ENCODE results near the gene LRG1. TPM values are rescaled to one million over a fixed set of nuclear protein-coding genes. Genes with fewer than 3 reads are reported as not detected.
A peak's percentile ranks its signal among the peaks of the same experiment; 100 is the strongest.
"Not testable (repeated sequence)": the region's sequence is repeated elsewhere in the genome, so short reads cannot be mapped to it uniquely, and the experiment has no call there.

Gene LRG1
- total RNA-seq, 2 donors from 2014 or later, result 0.67 to 2.3 TPM

DNA sequence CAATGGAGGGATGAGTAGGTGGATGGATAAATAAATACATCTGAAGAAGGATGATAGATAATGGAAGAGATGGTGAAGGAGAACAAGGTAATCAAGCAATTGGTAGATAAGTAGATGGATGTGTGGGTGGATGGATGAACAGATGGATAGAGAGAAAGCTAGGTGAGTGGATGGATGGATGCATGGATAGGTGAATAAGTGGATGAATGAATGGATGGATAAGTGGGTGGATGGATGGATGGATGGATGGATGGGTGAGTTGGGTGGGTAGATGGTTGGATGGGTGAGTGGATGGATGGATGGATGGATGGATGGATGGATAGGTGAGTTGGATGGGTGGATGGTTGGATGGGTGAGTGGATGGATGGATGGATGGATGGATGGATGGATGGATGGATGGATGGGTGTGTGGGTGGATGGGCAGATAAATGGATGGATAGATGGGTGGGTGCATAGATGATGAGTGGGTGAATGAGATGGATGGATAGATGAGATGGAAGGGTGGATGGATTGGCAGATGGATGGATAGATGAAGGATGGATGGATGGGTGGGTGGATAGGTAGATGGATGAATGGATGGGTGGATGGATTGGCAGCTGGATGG, 13.4 kb upstream of the LRG1 start:
- Mint-ChIP-seq H3K27ac (no peak overlapping the region), H3K4me3 (no peak overlapping the region), H3K36me3 (ENCODE audit: insufficient read depth in 2 of 2) (no peaks in the 10 kb centered on the region), H3K4me1 (ENCODE audit: low read depth) (no peaks in the 10 kb centered on the region), H3K27me3 (ENCODE audit: low read depth) (peaks cover 13% of the 10 kb centered on the region), H3K9me3 (peaks cover 4 to 5% of the 10 kb centered on the region in 2 donors)
- ATAC-seq (replicated peaks in 1 of 2) (no peak), DNase-seq (no peak)

DNA sequence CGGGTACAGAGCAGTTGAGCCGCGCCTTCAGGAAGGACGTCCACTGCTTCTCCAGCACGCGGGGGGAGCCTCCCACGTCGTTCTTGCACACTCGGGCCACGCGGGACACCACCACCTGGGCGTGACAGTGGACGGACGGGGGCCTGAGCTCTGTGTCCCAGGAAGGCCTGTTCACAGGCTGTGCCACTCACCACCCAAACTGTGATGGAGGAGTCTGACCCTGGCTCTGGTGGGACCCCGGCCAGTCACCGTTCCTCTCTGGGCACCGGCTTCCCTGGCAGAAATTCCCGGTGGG, 12.6 kb upstream of the LRG1 start:
- H3K4me1 Mint-ChIP-seq (ENCODE audit: low read depth), result no peaks in the 10 kb centered on the region

DNA sequence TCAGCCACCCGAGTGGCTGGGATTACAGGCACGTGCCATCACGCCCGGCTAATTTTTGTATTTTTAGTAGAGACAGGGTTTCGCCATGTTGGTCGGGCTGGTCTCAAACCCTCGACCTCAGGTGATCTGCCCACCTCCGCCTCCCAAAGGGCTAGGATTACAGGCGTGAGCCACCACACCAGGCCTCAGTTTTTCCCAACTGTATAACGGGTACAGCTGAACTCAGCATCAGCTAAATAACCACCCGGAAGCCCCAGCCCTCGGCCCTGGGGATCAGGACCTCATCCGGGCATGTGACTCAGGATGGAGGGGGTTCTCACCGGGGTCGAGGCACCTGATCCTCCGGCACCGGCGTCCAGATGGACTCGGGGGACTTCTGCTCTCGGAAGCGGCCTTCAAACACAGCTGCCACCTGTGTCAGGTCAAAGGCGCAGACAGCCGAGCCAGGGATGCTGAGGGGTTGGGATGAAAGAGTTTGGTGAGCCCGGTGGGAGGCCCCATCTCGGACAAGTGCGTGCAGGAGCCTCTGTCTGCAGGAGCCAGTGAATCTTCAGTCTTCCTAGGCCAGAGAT, 10.7 kb upstream of the LRG1 start:
- DNase-seq (no peak), ATAC-seq (replicated peaks in 1 of 2) (no peak)
- Mint-ChIP-seq H3K9me3 (peaks cover 4 to 5% of the 10 kb centered on the region in 2 donors), H3K4me3 (no peak overlapping the region), H3K27ac (no peak overlapping the region), H3K4me1 (ENCODE audit: low read depth) (no peaks in the 10 kb centered on the region), H3K27me3 (ENCODE audit: low read depth) (peaks cover 13% of the 10 kb centered on the region), H3K36me3 (ENCODE audit: insufficient read depth in 2 of 2) (no peaks in the 10 kb centered on the region)

More for the DNA sequence above, 12.6 kb upstream of the LRG1 start:
- H3K36me3 Mint-ChIP-seq (ENCODE audit: insufficient read depth in 2 of 2), result no peaks in the 10 kb centered on the region
- peaks cover 13% of the 10 kb centered on the region for H3K27me3 Mint-ChIP-seq (ENCODE audit: low read depth)
- DNase-seq (no peak), ATAC-seq (replicated peaks in 1 of 2) (no peak)
- no peak overlapping the region for H3K4me3 Mint-ChIP-seq
- no peak overlapping the region for H3K27ac Mint-ChIP-seq
- H3K9me3 Mint-ChIP-seq, result peaks cover 4 to 5% of the 10 kb centered on the region in 2 donors

DNA sequence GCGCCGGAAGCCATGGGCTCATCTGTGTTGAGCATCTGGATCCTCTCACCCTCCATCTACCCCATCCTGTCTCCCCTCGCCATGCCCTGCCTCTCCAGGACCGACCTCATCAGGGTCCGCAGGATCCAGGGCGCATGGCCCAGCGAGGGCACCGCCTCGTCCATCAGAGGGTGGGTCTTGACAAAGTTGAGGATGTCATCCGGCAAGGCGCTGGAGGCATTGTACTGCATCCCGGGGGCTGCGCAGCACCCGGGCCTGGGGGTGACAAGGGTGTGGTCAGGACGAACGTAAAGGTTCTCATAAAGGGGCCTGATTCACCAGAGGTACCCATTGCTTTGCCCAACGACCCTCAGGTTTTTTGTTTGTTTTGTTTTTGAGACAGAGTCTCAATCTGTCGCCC, 10.2 kb upstream of the LRG1 start:
- no peak for DNase-seq
- Mint-ChIP-seq H3K4me1 (ENCODE audit: low read depth) (no peaks in the 10 kb centered on the region), H3K9me3 (peaks cover 4 to 5% of the 10 kb centered on the region in 2 donors)

GRCh38 chr19:4548238-4548584, 8.4 kb upstream of the LRG1 start:
- Mint-ChIP-seq H3K27me3 (ENCODE audit: low read depth) (peaks cover 11% of the 10 kb centered on the region), H3K4me1 (ENCODE audit: low read depth) (no peaks in the 10 kb centered on the region), H3K9me3 (peaks cover 4 to 5% of the 10 kb centered on the region in 2 donors), H3K36me3 (ENCODE audit: insufficient read depth in 2 of 2) (no peaks in the 10 kb centered on the region), H3K4me3 (no peak overlapping the region), H3K27ac (no peak overlapping the region)
- ATAC-seq (replicated peaks in 1 of 2) (no peak), DNase-seq (no peak)

More for the DNA sequence above, 10.2 kb upstream of the LRG1 start:
- ATAC-seq (replicated peaks in 1 of 2), result no peak
- H3K4me3 Mint-ChIP-seq, result no peak overlapping the region
- peaks cover 13% of the 10 kb centered on the region for H3K27me3 Mint-ChIP-seq (ENCODE audit: low read depth)
- H3K36me3 Mint-ChIP-seq (ENCODE audit: insufficient read depth in 2 of 2), result no peaks in the 10 kb centered on the region
- H3K27ac Mint-ChIP-seq, result no peak overlapping the region

DNA sequence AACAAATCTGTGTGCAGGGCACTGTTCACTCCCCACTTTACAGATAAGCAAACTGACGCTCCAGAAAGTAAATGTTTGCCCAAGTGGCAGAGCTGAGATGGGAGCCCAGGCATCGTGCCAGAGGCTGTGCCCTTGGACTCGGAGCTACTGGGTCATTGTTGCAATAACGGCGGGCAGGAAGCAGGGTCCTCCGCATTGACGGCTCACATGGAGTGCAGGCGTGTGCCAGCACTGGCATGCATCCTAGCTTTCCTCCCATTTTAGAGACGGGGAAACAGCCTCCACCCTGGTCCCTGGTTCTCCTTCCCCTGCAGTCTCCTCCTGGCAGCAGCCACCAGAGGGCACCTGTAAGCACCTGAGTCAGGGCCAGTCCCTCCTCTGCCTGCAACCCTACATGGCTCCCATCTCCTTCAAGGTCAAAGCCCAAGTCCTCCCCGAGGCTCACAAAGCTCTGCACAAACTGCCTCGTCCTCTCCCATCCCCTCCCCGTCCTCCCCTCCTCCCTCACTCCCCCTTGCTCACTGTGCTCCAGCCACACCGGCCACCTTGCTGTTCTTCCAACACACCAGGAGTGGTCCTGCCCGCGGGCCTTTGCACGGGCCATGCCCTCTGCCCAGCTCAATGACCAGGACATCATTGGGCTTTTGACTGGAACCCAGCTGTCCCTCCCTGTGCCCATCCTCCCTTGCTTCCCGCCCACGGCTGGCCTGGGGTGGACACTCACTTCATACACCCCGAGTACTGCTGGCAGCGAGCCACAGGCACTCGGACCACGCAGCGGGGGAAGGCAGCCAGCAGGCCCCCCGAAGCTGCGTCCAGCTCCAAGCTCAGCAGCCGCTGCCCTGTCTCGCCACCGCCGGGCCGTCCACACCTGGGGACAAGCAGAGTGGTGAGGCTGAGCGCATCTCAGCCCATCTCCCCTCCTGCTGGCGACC, 7.7 kb upstream of the LRG1 start:
- Mint-ChIP-seq H3K27ac (no peak overlapping the region), H3K27me3 (ENCODE audit: low read depth) (peaks cover 5% of the 10 kb centered on the region), H3K36me3 (ENCODE audit: insufficient read depth in 2 of 2) (no peaks in the 10 kb centered on the region), H3K9me3 (peaks cover 0 to 1% of the 10 kb centered on the region in 2 donors), H3K4me1 (ENCODE audit: low read depth) (no peaks in the 10 kb centered on the region), H3K4me3 (no peak overlapping the region)
- DNase-seq (no peak), ATAC-seq (replicated peaks in 1 of 2) (no peak)

DNA sequence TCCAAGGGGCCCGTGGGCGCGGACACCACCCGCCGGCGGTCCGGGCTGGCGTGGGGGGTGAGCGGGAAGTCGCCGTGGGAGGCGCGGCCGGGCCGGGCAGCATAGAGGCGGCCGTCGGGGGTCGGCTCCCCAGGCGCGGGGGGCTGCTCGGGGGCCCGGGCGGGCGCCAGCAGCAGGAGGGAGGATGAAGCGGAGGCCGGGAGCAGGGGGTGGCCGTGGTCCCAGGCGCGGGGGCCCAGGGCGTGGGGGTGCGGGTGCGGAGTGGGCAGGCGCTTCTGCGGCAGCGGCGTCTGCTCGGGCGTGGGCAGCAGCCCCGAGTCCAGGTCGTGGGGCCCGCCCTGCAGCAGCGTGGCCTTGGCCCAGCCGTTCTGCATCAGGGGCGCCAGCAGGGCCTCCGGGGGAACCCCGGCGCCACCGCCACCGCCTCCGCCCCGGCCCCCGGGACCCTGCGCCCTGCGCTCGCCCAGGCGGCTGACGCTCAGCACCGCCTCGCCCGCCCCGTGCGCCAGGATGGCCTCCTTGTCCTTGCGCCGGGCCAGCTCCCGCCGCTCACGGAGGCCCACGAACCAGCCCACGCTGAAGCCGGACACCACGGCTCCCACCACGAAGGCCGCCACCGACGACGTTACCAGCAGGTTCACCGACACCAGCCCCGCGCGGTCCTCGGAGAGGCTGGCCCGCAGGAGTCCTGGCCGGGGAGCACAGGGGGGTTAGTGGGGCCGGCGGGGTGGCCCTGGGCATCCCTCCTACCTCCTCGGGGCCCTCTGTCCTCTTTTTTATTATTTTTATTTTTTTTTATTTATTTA, 4.2 kb upstream of the LRG1 start:
- no peaks in the 10 kb centered on the region for H3K27me3 Mint-ChIP-seq (ENCODE audit: low read depth)
- H3K4me1 Mint-ChIP-seq (ENCODE audit: low read depth), result peaks cover 13% of the 10 kb centered on the region
- peaks cover 1 to 2% of the 10 kb centered on the region in 2 donors for H3K9me3 Mint-ChIP-seq
- no peak overlapping the region for H3K4me3 Mint-ChIP-seq
- no peak overlapping the region for H3K27ac Mint-ChIP-seq
- H3K36me3 Mint-ChIP-seq (ENCODE audit: insufficient read depth in 2 of 2), result peaks cover 1 to 4% of the 10 kb centered on the region in 2 donors
- ATAC-seq (replicated peaks in 1 of 2), result no peak
- DNase-seq, result no peak

DNA sequence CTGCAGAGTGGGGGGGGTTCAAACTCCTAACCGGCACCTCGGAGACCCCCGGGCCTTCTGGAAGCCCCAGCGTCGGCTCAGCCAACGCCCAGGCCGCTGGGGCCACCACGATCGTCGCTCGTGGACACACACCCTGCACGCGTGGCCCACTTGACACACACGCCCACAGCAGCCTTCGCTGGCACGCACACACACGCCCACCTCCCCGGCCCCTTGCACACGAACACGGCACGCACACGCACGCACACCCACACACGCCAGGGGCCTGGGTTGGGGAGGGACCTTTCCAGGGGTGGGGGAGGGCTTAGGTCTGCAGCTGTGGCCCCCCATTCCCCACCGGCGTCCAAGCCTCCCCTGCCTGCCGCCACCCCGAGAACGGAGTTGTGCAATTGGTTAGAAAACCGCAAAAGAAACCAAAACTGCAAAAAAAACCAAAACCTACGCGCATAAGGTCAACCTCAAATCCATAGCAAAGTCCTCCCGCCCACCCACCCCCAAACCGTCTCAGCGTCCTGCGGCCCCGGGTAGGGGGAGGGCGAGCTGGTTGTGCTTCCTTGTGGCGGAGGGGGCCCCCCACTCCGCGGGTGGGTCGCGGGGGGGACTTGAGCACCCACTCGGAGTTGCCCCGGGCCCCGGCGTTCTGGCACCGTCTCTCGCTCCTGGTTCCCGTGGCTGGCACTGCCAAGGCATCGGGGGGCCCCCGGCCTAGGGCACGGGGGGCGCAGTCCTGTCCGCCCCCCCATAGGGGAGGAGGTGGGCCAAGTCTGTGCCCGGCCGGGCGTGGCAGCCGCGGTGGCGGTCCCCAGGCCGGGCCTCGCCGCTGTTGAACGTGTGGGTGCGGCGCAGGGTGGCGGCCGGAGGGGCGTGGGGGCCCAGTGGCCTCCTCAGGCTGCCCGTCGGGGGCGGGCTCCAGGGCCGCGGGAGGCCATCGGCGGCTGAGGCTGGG, 3.3 kb upstream of the LRG1 start:
- peaks cover 1 to 4% of the 10 kb centered on the region in 2 donors for H3K36me3 Mint-ChIP-seq (ENCODE audit: insufficient read depth in 2 of 2)
- no peak overlapping the region for H3K27ac Mint-ChIP-seq
- H3K9me3 Mint-ChIP-seq, result peaks cover 1 to 2% of the 10 kb centered on the region in 2 donors
- DNase-seq, result no peak
- no peak overlapping the region for H3K4me3 Mint-ChIP-seq
- no peak for ATAC-seq (replicated peaks in 1 of 2)
- peaks cover 15% of the 10 kb centered on the region for H3K4me1 Mint-ChIP-seq (ENCODE audit: low read depth)
- H3K27me3 Mint-ChIP-seq (ENCODE audit: low read depth), result no peaks in the 10 kb centered on the region

GRCh38 chr19:4541806-4542145, 1.9 kb upstream of the LRG1 start:
- H3K9me3 Mint-ChIP-seq, H3K27ac Mint-ChIP-seq: not testable (repeated sequence)

DNA sequence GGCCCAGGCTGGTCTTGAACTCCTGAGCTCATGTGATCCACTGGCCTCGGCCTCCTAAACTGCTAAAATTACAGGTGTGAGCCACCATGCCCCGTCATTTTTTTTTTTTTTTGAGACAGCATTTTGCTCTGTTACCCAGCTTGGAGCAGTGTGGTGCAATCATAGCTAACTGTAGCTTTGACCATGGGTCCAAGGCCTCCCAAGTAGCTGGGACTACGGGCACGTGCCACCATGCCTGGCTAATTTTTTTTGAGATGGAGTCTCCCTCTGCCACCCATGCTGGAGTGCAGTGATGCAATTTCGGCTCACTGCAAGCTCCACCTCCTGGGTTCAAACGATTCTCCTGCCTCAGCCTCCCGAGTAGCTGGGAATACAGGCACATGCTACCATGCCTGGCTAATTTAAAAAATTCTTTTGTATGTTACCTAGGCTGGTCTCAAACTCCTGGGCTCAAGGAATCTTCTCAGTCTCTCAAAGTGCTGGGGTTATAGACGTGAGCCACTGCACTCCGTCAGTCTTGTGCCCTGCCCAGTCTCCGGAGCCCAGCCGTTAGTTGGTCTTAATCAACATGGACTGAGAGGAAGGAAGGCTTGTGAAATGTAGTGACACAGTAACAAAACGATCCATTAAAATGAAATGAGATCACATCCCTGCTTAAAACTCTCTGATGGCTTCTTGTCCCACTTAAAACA, 1.4 kb upstream of the LRG1 start:
- no peak for ATAC-seq (replicated peaks in 1 of 2)
- Mint-ChIP-seq H3K4me3 (no peak overlapping the region), H3K36me3 (ENCODE audit: insufficient read depth in 2 of 2) (peaks cover 1 to 4% of the 10 kb centered on the region in 2 donors)

More at GRCh38 chr19:4541806-4542145, 1.9 kb upstream of the LRG1 start:
- ATAC-seq (replicated peaks in 1 of 2); H3K27me3 Mint-ChIP-seq (ENCODE audit: low read depth); H3K36me3 Mint-ChIP-seq (ENCODE audit: insufficient read depth in 2 of 2); H3K4me3 Mint-ChIP-seq; DNase-seq: not testable (repeated sequence)
- peaks cover 15% of the 10 kb centered on the region for H3K4me1 Mint-ChIP-seq (ENCODE audit: low read depth)

GRCh38 chr19:4539169-4539692, 605 bp downstream of the LRG1 start:
- H3K4me1 Mint-ChIP-seq (ENCODE audit: low read depth), result peaks cover 22% of the 10 kb centered on the region
- H3K36me3 Mint-ChIP-seq (ENCODE audit: insufficient read depth in 2 of 2), result peaks cover 1 to 4% of the 10 kb centered on the region in 2 donors

More for the DNA sequence above, 1.4 kb upstream of the LRG1 start:
- Mint-ChIP-seq H3K27ac (no peak overlapping the region), H3K27me3 (ENCODE audit: low read depth) (no peaks in the 10 kb centered on the region), H3K4me1 (ENCODE audit: low read depth) (peaks cover 15% of the 10 kb centered on the region), H3K9me3 (peaks cover 1 to 2% of the 10 kb centered on the region in 2 donors)
- DNase-seq, result no peak

More at GRCh38 chr19:4539169-4539692, 605 bp downstream of the LRG1 start:
- H3K4me3 Mint-ChIP-seq, result peak overlapping the region; percentile 41 to 69
- ATAC-seq (replicated peaks in 1 of 2) (no peak), DNase-seq (no peak)
- no peak overlapping the region for H3K27ac Mint-ChIP-seq
- H3K9me3 Mint-ChIP-seq, result peaks cover 1 to 2% of the 10 kb centered on the region in 2 donors
- peaks cover 6% of the 10 kb centered on the region for H3K27me3 Mint-ChIP-seq (ENCODE audit: low read depth)

Measured in activated T-cell treated with anti-CD3 and anti-CD28 coated beads, Interleukin-2, amount 50 U/mL, for 72 hours (primary cell).